WTC11 (cell line): ENCODE measurements around the gene SMC1B.

Source experiments
- AR ChIP-seq: fragments of 250-450 bp; sonication (Bioruptor Pico); IDR thresholded peaks from 2 replicates; pipeline ENCODE4 v1.9.0; 2021; ENCODE audit warnings: mild to moderate bottlenecking
- ARID4B ChIP-seq: sonication (generic); formaldehyde crosslinking; IDR thresholded peaks from 2 replicates; pipeline ENCODE4 v1.8.0; 2023; ENCODE audit warnings: missing genetic modification reagents, mild to moderate bottlenecking, borderline replicate concordance
- ATF2 ChIP-seq: sonication (generic); formaldehyde crosslinking; IDR thresholded peaks from 2 replicates; pipeline ENCODE4 v1.8.1; 2022; ENCODE audit warnings: low read depth, missing genetic modification reagents, borderline replicate concordance
- CTCF ChIP-seq: fragments of 200-600 bp; IDR thresholded peaks from 2 replicates; pipeline ENCODE4 v1.8.0; 2022; ENCODE audit warnings: antibody characterized with exemption
- E2F4 ChIP-seq: sonication (generic); formaldehyde crosslinking; IDR thresholded peaks from 2 replicates; pipeline ENCODE4 v1.8.1; 2022; ENCODE audit warnings: low read depth, mild to moderate bottlenecking, moderate library complexity, missing genetic modification reagents, borderline replicate concordance
- ELF4 ChIP-seq: sonication (generic); formaldehyde crosslinking; IDR thresholded peaks from 2 replicates; pipeline ENCODE4 v1.8.1; 2022; ENCODE audit warnings: low read depth, mild to moderate bottlenecking, moderate library complexity, missing genetic modification reagents
- ERG ChIP-seq: fragments of 250-450 bp; sonication (Bioruptor Pico); IDR thresholded peaks from 2 replicates; pipeline ENCODE4 v1.8.0; 2021; ENCODE audit warnings: mild to moderate bottlenecking
- IRF2 ChIP-seq: sonication (generic); formaldehyde crosslinking; IDR thresholded peaks from 2 replicates; pipeline ENCODE4 v1.8.0; 2022; ENCODE audit warnings: low read depth, missing genetic modification reagents, borderline replicate concordance
- OVOL2 ChIP-seq: fragments of 250-450 bp; sonication (Bioruptor Pico); IDR thresholded peaks from 2 replicates; pipeline ENCODE4 v1.9.0; 2021; ENCODE audit warnings: mild to moderate bottlenecking, borderline replicate concordance
- RELA ChIP-seq: sonication (generic); formaldehyde crosslinking; IDR thresholded peaks from 2 replicates; pipeline ENCODE4 v1.8.1; 2022; ENCODE audit warnings: missing genetic modification reagents, mild to moderate bottlenecking, borderline replicate concordance
- SP1 ChIP-seq: sonication (generic); formaldehyde crosslinking; conservative IDR thresholded peaks from 2 replicates; pipeline ENCODE4 v1.8.1; 2022; ENCODE audit warnings: missing genetic modification reagents
- USF1 ChIP-seq: sonication (generic); formaldehyde crosslinking; IDR thresholded peaks from 2 replicates; pipeline ENCODE4 v1.8.0; 2022; ENCODE audit warnings: mild to moderate bottlenecking, missing genetic modification reagents
- ZNF138 ChIP-seq: sonication (generic); formaldehyde crosslinking; conservative IDR thresholded peaks from 2 replicates; pipeline ENCODE4 v1.8.1; 2022; ENCODE audit warnings: mild to moderate bottlenecking, moderate library complexity, missing genetic modification reagents
- ZNF416 ChIP-seq: fragments of 250-450 bp; sonication (Bioruptor Pico); IDR thresholded peaks from 2 replicates; pipeline ENCODE4 v1.9.0; 2021; ENCODE audit warnings: mild to moderate bottlenecking, inconsistent platforms

- TF ChIP-seq CTCF (no peak), SP1 (no peak), RELA (no peak), ZNF416 (CRISPR knock-in tag) (no peak), E2F4 (CRISPR knock-in tag) (no peak), ERG (CRISPR knock-in tag) (no peak), AR (CRISPR knock-in tag) (no peak), OVOL2 (CRISPR knock-in tag) (no peak), USF1 (CRISPR knock-in tag) (no peak), ARID4B (CRISPR knock-in tag) (no peak), ELF4 (CRISPR knock-in tag) (no peak), ZNF138 (CRISPR knock-in tag) (no peak), ATF2 (CRISPR knock-in tag) (no peak), IRF2 (CRISPR knock-in tag) (no peak)
Measured at GRCh38 chr22:45343143-45343542, 70.3 kb downstream of the SMC1B start.
